Suppressor macrophage treated with lipopolysaccharide for 4 hours (primary cell): ENCODE measurements around the gene PTPMT1.

Experiments used
- DNase-seq: peaks from one replicate; pipeline ENCODE4 v3.0.0-alpha.2; 2020

The PTPMT1 gene

GRCh38 chr11:47616726-47617416 is 51.5 kb downstream of the PTPMT1 start:
- DNase-seq = peak; percentile 64

GRCh38 chr11:47617417-47617809 is 52.0 kb downstream of the PTPMT1 start:
- DNase-seq = no peak

- DNase-seq = no peak
Observed at GRCh38 chr11:47620836-47621378, 55.5 kb downstream of the PTPMT1 start.
